Neural progenitor cell (in vitro differentiated cells): Measurements from ENCODE around the gene MORC4.

Source experiments
- EZH2 ChIP-seq: fragments of 200-600 bp; sonication (generic); IDR thresholded peaks from 2 replicates; pipeline ENCODE4 v1.6.1; 2017; ENCODE audit warnings: antibody characterized with exemption, mild to moderate bottlenecking, moderate library complexity
- EZH2phosphoT487 ChIP-seq: fragments of 200-600 bp; sonication (generic); IDR thresholded peaks from 2 replicates; pipeline ENCODE4 v1.6.1; 2017; ENCODE audit warnings: antibody characterized with exemption
- TF ChIP-seq, protein P1 (sequence below): fragments of 200-600 bp; sonication (generic); IDR thresholded peaks from 2 replicates; pipeline ENCODE4 v1.5.1; 2017; ENCODE audit warnings: antibody characterized with exemption, mild to moderate bottlenecking

DNA sequence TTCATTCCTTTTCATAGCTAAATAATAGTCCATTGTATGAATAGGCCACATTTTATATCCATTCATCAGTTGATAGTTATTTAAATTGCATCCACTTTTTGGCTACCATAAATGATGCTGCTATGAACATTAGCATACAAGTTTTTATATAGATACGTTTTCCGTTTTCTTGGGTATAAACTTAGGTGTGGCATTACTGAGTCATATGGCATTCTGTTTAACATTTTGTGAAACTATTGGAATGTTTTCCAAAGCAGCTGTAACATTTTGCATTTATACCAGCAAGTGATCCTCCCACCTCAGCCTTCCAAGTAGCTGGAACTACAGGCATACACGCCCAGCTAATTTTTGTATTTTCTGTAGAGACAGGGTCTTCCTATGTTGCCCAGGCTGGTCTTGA, 53.5 kb downstream of the MORC4 start:
- TF ChIP-seq, protein P1, sequence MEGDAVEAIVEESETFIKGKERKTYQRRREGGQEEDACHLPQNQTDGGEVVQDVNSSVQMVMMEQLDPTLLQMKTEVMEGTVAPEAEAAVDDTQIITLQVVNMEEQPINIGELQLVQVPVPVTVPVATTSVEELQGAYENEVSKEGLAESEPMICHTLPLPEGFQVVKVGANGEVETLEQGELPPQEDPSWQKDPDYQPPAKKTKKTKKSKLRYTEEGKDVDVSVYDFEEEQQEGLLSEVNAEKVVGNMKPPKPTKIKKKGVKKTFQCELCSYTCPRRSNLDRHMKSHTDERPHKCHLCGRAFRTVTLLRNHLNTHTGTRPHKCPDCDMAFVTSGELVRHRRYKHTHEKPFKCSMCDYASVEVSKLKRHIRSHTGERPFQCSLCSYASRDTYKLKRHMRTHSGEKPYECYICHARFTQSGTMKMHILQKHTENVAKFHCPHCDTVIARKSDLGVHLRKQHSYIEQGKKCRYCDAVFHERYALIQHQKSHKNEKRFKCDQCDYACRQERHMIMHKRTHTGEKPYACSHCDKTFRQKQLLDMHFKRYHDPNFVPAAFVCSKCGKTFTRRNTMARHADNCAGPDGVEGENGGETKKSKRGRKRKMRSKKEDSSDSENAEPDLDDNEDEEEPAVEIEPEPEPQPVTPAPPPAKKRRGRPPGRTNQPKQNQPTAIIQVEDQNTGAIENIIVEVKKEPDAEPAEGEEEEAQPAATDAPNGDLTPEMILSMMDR = no peak
- TF ChIP-seq EZH2phosphoT487 (no peak), EZH2 (no peak)
